GM19463 (cell line): ENCODE data around the gene RAB29.
A peak's percentile ranks its signal among the peaks of the same experiment; 100 is the strongest.
"Not testable (repeated sequence)": the region's sequence is repeated elsewhere in the genome, so short reads cannot be mapped to it uniquely, and the experiment has no call there.

Experiments
- ATAC-seq: cut with Tn5 transposase; IDR thresholded peaks from one replicate; pipeline ENCODE4 v1.9.1; 2021; ENCODE audit warnings: mild to moderate bottlenecking, moderate library complexity; ENCODE audit not compliant: unreplicated experiment

Gene RAB29

GRCh38 chr1:205775015-205775716 is at the start of gene RAB29:
TSS of gene RAB29 (minus strand) at chr1:205775482. CDS start at chr1:205774956, 526 bp downstream.
- ATAC-seq, result peak; percentile 71

- no peak for ATAC-seq
Measured at GRCh38 chr1:205824180-205824579, 48.9 kb upstream of the RAB29 start.

DNA sequence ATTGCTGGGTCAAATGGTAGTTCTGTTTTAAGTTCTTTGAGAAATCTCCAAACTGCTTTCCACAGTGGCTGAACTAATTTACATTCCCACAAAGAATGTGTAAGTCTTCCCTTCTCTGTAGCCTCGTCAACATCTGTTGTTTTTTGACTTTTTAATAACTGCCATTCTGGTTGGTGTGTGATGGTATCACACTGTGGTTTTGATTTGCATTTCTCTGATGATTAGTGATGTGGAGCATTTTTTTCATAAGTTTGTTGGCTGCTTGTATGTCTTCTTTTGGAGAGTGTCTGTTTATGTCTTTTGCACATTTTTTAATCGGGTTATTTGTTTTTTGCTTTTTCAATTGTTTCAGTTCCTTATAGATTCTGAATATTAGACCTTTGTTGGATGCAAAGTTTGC is 48.0 kb upstream of the RAB29 start:
- ATAC-seq, result not testable (repeated sequence)

GRCh38 chr1:205822397-205822796 is 47.1 kb upstream of the RAB29 start:
- ATAC-seq, result no peak

GRCh38 chr1:205817988-205818387 is 42.7 kb upstream of the RAB29 start:
- ATAC-seq, result no peak

DNA sequence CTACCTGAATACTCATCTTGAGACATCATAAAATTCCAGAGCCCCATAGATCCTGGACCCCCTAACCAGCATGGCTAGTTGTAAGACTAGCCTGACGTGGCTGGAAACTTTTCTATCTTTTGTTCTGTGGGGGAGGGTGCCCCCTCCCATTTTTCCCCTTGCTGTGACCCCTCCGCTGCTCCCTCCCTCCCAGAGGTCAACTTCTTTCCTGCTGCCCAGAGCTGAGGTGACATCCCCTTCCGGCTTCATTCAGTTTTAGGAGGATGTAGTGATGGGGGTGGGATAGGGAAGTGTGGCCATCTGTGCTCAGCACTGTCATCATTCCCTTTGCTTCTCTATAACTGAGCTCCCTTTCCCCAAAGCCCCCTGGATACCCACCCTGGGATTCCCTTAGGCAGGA is 42.1 kb upstream of the RAB29 start:
- ATAC-seq, result no peak

DNA sequence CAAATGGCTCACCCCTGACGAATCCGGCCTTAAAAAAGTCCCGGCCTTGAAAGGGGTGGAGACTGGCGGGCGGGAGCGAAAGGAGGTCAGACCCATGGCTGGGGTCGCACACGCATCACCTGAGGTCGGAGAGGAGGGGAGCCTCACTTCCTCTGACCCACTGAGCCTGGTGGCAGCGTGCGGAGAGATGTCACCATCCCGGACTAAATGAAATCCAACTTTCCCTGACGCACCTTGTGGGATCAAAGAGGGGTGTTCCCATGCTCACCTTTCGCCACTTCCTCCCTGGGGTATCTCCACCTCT is 38.4 kb upstream of the RAB29 start:
- no peak for ATAC-seq

- peak; percentile 87 for ATAC-seq
Measured at GRCh38 chr1:205812878-205813754, 37.8 kb upstream of the RAB29 start, which contains the start of gene SLC41A1. TSS of gene SLC41A1 (minus strand) at chr1:205813198. CDS start at chr1:205810441, 2,757 bp downstream.

DNA sequence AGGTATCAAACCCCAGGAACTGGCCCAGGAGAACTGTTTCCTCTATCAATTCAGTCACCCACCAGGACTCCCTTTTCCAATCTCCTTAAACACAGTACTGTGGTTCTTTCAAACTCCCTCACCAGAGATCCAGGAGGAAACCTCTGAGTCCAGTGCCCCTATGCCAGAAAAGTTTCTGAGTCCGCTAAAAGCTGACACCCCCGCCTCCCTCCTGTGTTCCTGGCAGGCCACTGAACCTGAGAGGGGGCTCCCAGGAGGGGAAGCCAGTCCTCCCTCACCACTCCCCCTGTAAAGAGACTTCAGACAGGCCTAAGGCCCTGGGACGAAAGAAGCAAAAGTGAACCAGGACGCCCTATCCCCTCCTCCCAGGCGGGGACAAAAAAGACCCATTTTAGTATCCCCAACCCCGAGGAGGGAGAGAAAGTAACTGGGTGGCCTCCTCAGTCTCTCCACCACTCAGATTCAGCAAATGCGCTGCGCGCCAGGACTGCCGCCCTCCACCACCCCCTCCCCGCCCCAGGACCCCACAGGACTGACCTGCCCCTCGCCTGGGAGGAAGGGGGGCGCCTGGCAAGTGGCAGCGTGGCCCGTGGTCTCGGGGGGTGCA is 37.1 kb upstream of the RAB29 start:
- ATAC-seq, result no peak

GRCh38 chr1:205811660-205812059 is 36.4 kb upstream of the RAB29 start:
- no peak for ATAC-seq

DNA sequence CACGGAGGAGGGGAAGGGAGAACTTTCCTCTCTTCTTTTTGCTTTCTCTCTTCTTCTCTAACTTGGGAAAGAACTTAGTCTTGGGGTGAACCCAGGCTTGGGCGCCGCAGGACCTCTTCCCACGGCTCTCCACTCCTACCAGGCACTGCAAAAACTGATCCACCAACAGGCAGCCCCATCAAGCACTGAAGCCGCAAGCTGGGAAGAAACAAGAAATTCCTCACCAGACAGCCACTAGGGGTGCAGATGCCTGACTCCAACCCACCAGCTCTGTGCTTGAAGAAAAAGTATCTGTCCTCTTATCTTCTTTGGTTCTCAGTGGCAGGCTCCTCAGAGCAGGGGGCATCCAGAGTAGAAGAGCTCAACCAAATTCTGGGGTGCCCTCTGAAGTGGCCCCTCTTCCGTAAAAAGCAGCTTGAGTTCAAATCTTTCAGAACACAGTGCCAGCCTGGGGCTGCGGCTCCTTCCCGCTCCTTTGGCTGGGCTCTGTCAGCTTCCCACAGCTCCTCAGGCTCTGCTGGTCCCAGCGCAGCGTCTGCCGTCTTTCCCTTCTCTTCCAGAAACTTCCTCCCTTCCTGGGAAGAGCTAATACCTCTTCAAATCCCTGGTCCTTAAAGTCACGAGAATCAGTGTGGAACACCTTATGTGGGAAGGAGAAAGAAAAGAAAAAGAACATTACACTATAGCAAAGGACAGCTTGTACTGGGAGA is 35.3 kb upstream of the RAB29 start:
- ATAC-seq, result no peak

- no peak for ATAC-seq
Measured at GRCh38 chr1:205809942-205810345, 34.7 kb upstream of the RAB29 start.

GRCh38 chr1:205809469-205809868 is 34.2 kb upstream of the RAB29 start:
- ATAC-seq, result no peak

GRCh38 chr1:205805082-205805711 is 29.9 kb upstream of the RAB29 start:
- ATAC-seq, result no peak

DNA sequence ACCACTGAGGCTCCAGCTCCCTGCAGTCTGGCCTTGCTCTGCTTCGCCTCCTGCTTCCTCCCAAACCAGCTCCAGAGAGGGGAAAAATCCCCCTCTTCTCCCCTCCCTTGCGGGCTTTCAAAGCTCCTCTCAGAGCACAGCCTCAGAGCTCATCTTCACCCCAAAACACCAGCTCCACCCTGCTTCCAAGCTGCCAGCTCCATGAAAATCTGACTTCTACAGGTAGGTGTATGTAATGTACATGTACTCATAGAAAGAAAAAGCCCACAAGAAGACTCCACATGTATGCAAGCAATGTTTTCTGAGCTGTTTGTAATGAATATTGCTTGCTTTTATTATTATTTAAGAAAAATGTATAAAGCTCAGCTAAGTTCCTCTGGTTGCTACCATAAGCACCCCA is 29.3 kb upstream of the RAB29 start:
- no peak for ATAC-seq

DNA sequence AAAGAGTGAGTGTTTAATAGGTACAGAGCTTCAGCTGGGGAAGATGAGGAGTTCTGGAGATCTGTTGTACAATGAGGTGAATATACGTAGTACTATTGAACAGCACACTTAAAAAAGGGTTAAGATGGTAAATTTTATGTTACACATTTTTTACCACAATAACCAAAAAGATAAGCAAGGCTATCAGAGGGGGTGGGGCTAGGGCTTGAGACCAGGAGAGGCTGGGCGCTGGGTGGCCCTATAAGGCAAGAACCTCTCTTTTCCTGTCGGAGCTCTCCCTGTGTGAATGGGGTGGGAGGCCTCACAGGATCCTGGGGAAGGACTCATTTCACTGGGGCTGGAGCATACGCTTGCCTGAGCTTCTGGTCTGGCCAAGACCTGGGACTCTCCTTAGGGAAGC is 28.7 kb upstream of the RAB29 start:
- no peak for ATAC-seq

DNA sequence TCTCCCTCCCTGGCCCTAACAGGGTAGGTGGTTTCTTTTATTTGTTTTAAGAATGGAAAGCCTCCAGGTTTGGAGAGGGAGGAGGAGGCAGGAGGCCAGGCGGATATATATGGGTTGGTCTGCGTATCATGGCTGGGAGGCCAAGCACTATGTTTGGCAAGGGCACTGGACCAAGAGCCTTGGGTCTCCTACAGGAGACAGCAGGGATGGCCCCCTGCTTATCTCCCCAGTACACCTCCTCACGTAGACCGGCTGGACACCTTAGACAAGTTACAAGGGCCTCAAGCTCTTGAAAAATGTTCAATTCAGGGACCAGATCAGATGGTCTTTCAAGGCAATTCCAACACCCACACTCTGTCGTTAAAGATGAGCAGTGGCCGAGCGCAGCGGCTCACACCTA is 26.8 kb upstream of the RAB29 start:
- ATAC-seq, result no peak

DNA sequence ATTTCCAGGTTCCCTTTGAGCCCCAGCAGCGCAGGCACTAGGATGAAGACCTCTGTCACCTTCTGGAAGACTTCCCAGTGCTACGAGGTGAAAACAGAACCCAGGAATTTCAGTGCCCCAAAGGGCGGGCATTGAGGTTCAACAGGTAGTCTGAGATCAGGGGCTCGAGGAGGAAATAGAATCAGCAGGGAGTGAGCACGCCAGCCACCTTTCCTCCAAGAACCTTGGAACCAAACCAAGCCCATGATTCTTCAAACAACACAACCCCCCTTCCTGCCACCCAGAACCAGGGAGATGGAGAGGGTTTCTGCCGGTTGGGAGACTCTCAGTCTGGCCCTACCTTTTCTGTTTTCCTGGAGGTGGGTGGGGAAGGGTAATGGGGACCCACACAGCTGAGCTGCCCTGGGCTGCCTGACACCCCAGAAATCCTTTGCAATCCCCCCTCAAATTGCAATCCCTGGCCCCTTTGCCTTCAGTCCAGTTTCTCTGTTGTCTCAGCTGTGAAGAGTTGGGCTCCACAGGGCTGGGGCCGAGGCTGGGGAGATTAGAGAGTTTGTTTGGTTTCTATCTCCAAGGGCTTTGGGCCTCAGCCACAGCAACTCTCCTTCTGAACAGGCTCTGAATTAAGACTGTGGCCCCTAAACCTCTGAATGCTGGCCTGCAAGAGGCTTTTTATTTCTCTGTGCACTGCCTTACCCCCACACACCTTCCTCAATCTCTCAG is 25.9 kb upstream of the RAB29 start:
- ATAC-seq, result no peak

DNA sequence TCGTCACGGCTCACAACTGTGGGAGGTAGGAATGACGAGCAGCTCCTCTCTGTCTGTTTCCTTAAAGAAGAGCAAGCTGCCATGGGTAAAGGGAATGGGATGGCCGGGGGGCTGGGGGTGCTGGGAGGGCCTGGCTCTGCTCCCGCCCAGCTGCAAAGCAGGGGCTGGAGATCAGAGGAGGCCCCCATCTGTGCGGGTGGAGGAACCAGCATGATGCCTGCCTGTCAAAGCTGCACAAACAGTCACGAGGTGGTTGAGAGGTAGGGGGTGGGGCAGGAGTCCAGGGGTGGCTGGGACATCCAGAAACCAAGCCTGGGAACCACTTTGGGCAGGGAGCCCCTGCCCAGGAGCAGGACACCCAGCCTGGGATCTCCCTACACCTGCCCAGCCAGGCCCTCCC is 25.1 kb upstream of the RAB29 start:
- ATAC-seq, result no peak

DNA sequence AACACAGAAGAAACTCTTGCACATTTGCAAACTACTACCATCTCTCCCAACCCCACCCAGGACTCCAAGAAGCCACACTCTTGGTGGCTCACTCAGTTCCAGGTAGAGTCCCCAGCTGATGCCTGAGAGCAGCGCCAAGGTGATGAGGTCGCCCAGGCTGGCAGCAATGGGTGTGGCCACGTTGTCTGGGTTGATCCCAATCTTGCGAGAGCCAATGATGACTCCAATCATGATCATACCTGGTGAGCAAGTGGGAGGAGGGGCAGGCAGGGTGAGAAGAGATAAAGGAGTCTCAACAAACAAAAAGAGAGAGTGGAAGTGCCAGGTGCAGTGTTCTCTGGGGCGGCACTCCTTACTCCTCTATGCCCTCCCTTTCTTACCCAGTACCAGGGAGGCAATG is 23.3 kb upstream of the RAB29 start:
- ATAC-seq, result no peak
